GM23338 (cell line): ENCODE data around the gene GNAI1. TPM values are rescaled to one million over a fixed set of nuclear protein-coding genes. Genes with fewer than 3 reads are reported as not detected.

Source experiments
- ATAC-seq: fragments of 200-7000 bp; cut with Tn5 transposase; 3 replicates; pipeline ENCODE4 v1.9.1; 2020
- DNase-seq: peaks from one replicate; pipeline ENCODE4 v3.0.0-alpha.2; 2015; ENCODE audit warnings: low spot score
- H2AFZ ChIP-seq: fragments of 200-600 bp; sonication (generic); 2 replicates; pipeline ENCODE4 v1.8.0; 2016; ENCODE audit warnings: antibody characterized with exemption, mild to moderate bottlenecking, moderate library complexity
- H3F3A ChIP-seq: fragments of 200-600 bp; sonication (generic); replicated peaks from 2 replicates; pipeline ENCODE4 v1.8.0; 2017; ENCODE audit warnings: antibody characterized with exemption, mixed run types, low read depth
- H3K27ac ChIP-seq: fragments of 200-600 bp; sonication (generic); 2 replicates; pipeline ENCODE4 v1.6.1; 2016; ENCODE audit warnings: low read depth
- H3K27me3 ChIP-seq: fragments of 200-600 bp; sonication (generic); 2 replicates; pipeline ENCODE4 v1.8.0; 2016; ENCODE audit warnings: mild to moderate bottlenecking, mixed run types, moderate library complexity; ENCODE audit not compliant: insufficient read depth
- H3K36me3 ChIP-seq: fragments of 200-600 bp; sonication (generic); 2 replicates; pipeline ENCODE4 v1.8.0; 2016; ENCODE audit warnings: mild to moderate bottlenecking; ENCODE audit not compliant: insufficient read depth
- H3K4me1 ChIP-seq: fragments of 200-600 bp; sonication (generic); 2 replicates; pipeline ENCODE4 v1.8.0; 2016; ENCODE audit warnings: mild to moderate bottlenecking, moderate library complexity; ENCODE audit not compliant: insufficient read depth
- H3K4me2 ChIP-seq: fragments of 200-600 bp; sonication (generic); 2 replicates; pipeline ENCODE4 v1.7.1; 2017; ENCODE audit warnings: mixed run types
- H3K4me3 ChIP-seq: fragments of 200-600 bp; sonication (generic); 2 replicates; pipeline ENCODE4 v1.6.1; 2016; ENCODE audit warnings: mixed run types
- H3K79me2 ChIP-seq: fragments of 200-600 bp; sonication (generic); replicated peaks from 2 replicates; pipeline ENCODE4 v1.8.0; 2017; ENCODE audit warnings: mild to moderate bottlenecking; ENCODE audit not compliant: insufficient read depth
- H3K9me2 ChIP-seq: fragments of 200-600 bp; sonication (generic); 2 replicates; pipeline ENCODE4 v1.8.0; 2017; ENCODE audit not compliant: insufficient read depth
- H4K20me1 ChIP-seq: fragments of 200-600 bp; sonication (generic); replicated peaks from 2 replicates; pipeline ENCODE4 v1.8.0; 2017; ENCODE audit warnings: mild to moderate bottlenecking; ENCODE audit not compliant: insufficient read depth
- H3K27ac Mint-ChIP-seq: 2 replicates; pipeline ENCODE4 v1.8.0; 2020; ENCODE audit warnings: inconsistent platforms, mild to moderate bottlenecking, moderate library complexity, mixed read lengths
- H3K27me3 Mint-ChIP-seq: 3 replicates; pipeline ENCODE4 v1.8.0; 2022; ENCODE audit warnings: low read depth, mild to moderate bottlenecking, moderate library complexity, mixed read lengths, inconsistent platforms; ENCODE audit not compliant: insufficient read depth, poor library complexity
- H3K36me3 Mint-ChIP-seq: 3 replicates; pipeline ENCODE4 v1.8.0; 2021; ENCODE audit warnings: low read depth, mild to moderate bottlenecking, inconsistent platforms, moderate library complexity, mixed read lengths
- H3K4me1 Mint-ChIP-seq: 3 replicates; pipeline ENCODE4 v1.8.0; 2020; ENCODE audit warnings: mild to moderate bottlenecking, inconsistent platforms, mixed read lengths
- H3K4me3 Mint-ChIP-seq: 3 replicates; pipeline ENCODE4 v1.8.0; 2021; ENCODE audit warnings: moderate library complexity, mild to moderate bottlenecking, inconsistent platforms, mixed read lengths
- H3K9me3 Mint-ChIP-seq: 3 replicates; pipeline ENCODE4 v1.8.0; 2020; ENCODE audit warnings: moderate library complexity, mild to moderate bottlenecking, inconsistent platforms, mixed read lengths
- CREB1 ChIP-seq: fragments of 250-450 bp; sonication (Bioruptor Pico); IDR thresholded peaks from 2 replicates; pipeline ENCODE4 v1.5.0; 2020; ENCODE audit warnings: low read depth, mild to moderate bottlenecking, moderate library complexity
- CTCF ChIP-seq, 2 experiments: fragments of 200-600 bp in 1 of 2; sonication (generic) in 1 of 2; conservative IDR thresholded peaks; 2 replicates each; pipeline versions ENCODE4 v1.5.1 to v1.6.1; 2016 to 2017; ENCODE audit warnings: antibody characterized with exemption in 2 of 2, low read depth in 2 of 2, mild to moderate bottlenecking in 2 of 2, moderate library complexity in 1 of 2
- ETS1 ChIP-seq: IDR thresholded peaks from 2 replicates; pipeline ENCODE4 v1.6.1; 2016; ENCODE audit warnings: antibody characterized with exemption
- EZH2 ChIP-seq: fragments of 200-600 bp; sonication (generic); IDR thresholded peaks from one replicate; pipeline ENCODE4 v1.8.0; 2017; ENCODE audit warnings: antibody characterized with exemption, mild to moderate bottlenecking, low read depth; ENCODE audit not compliant: unreplicated experiment
- EZH2phosphoT487 ChIP-seq: fragments of 200-600 bp; sonication (generic); IDR thresholded peaks from one replicate; pipeline ENCODE4 v1.8.1; 2018; ENCODE audit warnings: antibody characterized with exemption; ENCODE audit not compliant: unreplicated experiment
- JUNB ChIP-seq: IDR thresholded peaks from one replicate; pipeline ENCODE4 v1.6.1; 2016; ENCODE audit warnings: antibody characterized with exemption; ENCODE audit not compliant: unreplicated experiment
- NANOG ChIP-seq: IDR thresholded peaks from 2 replicates; pipeline ENCODE4 v1.6.1; 2016; ENCODE audit warnings: antibody characterized with exemption, borderline replicate concordance
- POLR2AphosphoS5 ChIP-seq: IDR thresholded peaks from 2 replicates; pipeline ENCODE4 v1.6.1; 2016; ENCODE audit warnings: antibody characterized with exemption, low read depth
- REST ChIP-seq: IDR thresholded peaks from one replicate; pipeline ENCODE4 v1.6.1; 2018; ENCODE audit warnings: antibody characterized with exemption; ENCODE audit not compliant: unreplicated experiment
- STAT1 ChIP-seq: IDR thresholded peaks from one replicate; pipeline ENCODE4 v1.6.1; 2016; ENCODE audit warnings: antibody characterized with exemption; ENCODE audit not compliant: unreplicated experiment
- ZNF114 ChIP-seq: fragments of 250-450 bp; sonication (Bioruptor Pico); IDR thresholded peaks from 2 replicates; pipeline ENCODE4 v1.5.0; 2020; ENCODE audit warnings: mild to moderate bottlenecking, moderate library complexity
- ZNF331 ChIP-seq: fragments of 250-450 bp; sonication (Bioruptor Pico); IDR thresholded peaks from 2 replicates; pipeline ENCODE4 v1.5.0; 2020; ENCODE audit warnings: low read depth, mild to moderate bottlenecking, moderate library complexity
- ZNF462 ChIP-seq: fragments of 250-450 bp; sonication (Bioruptor Pico); IDR thresholded peaks from 2 replicates; pipeline ENCODE4 v1.5.0; 2020; ENCODE audit warnings: mild to moderate bottlenecking, moderate library complexity
- polyA plus RNA-seq: library from polyadenylated mRNA; unstranded; fragments of >200 nt; fragmentation: Nextera tagmentation; extraction: Ambion mirVana; gene quantifications from 2 replicates; pipeline ENCODE4 v1.2.1, GENCODE V29; 2016
- total RNA-seq: library from RNA; depleted of rRNA; stranded (reverse); fragments of >200 nt; shearing (Covaris generic); gene quantifications from 2 replicates; pipeline ENCODE4 v1.2.3, GENCODE V29; 2014

GNAI1 gene
- total and polyA plus RNA-seq, 2 experiments from 2014 or later, result 31.3 to 36.9 TPM

GRCh38 chr7:80260606-80261005 is 126.0 kb downstream of the GNAI1 start:
- Histone ChIP-seq H3K27ac (no peak overlapping the region), H2AFZ (no peak overlapping the region; the same call in 1 of the 2 replicates)
- TF ChIP-seq NANOG (no peak), EZH2 (no peak), CTCF (conservative IDR thresholded peaks at IDR 0.05; ENCODE audit: low read depth in 2 of 2) (no peak), JUNB (no peak), REST (no peak), ZNF331 (no peak), POLR2AphosphoS5 (no peak), ZNF114 (CRISPR knock-in tag) (no peak), STAT1 (no peak), EZH2phosphoT487 (no peak), ETS1 (no peak), CREB1 (CRISPR knock-in tag) (no peak), ZNF462 (no peak)

More at GRCh38 chr7:80260606-80261005, 126.0 kb downstream of the GNAI1 start:
- Mint-ChIP-seq H3K27me3 (peaks cover 5% of the 10 kb centered on the region), H3K9me3 (no peaks in the 10 kb centered on the region), H3K27ac (no peak overlapping the region), H3K4me3 (no peak overlapping the region), H3K36me3 (no peaks in the 10 kb centered on the region), H3K4me1 (peaks cover 5% of the 10 kb centered on the region; the same call in 2 of the 3 replicates)
- Histone ChIP-seq H3K36me3 (no peaks in the 10 kb centered on the region), H4K20me1 (no peaks in the 10 kb centered on the region), H3F3A (no peaks in the 10 kb centered on the region), H3K4me1 (no peaks in the 10 kb centered on the region), H3K4me2 (no peak overlapping the region), H3K79me2 (no peaks in the 10 kb centered on the region), H3K27me3 (no peaks in the 10 kb centered on the region), H3K4me3 (no peak overlapping the region), H3K9me2 (0 out of 2 replicates have a peak, but pooled peaks cover 3% of the 10 kb centered on the region)
- ATAC-seq, result no peak
- DNase-seq, result no peak
